ENCODE measurements around the gene THAP7.

THAP7 gene

DNA sequence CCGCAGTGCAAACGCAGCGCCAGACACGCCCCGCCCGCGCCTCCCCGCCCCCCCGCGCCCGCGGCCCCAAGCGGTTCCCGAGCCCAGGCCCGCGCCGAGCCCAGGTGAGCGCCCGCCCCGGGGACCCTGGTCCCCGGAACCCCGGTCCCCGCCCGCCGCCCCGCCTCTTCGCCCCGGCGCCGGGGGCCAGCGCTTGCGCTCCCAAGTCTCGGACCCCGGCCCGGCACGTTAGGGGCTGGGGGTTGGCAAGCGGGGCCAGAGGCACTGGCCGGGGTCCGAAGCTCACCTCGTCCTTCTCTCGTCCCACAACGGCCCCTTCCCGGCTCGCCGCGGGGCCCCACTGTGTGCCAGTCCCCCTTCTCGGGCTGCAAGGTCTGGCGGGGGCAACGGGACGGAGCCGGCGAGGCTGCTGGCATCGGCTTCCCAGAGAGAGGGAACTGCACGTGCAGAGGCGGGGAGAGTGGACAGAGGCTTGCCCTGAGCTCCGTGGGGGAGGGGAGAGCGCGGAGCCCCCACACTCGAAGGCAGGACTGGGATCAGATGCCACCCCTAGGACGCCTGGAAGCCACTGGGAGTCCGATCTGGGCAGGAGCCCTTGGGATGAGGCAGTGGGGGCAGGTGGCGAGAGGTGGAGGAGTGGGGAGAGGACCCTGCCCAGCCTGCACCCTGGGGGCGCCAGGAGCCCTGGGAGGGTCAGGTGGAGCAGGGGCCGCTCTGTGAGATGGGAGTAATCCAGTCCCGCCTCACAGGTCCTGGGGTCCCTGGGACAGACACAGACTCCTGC, 36.6 kb downstream of the THAP7 start:
- Histone ChIP-seq H3K9ac (ENCODE audit: low read depth, low read length) (peak overlapping the region; percentile 17; the same call in 1 of the 2 replicates), H3K36me3 (ENCODE audit: insufficient read depth, low read length) (no peaks in the 10 kb centered on the region), H3K4me1 (ENCODE audit: insufficient read depth, low read length) (peaks cover 4% of the 10 kb centered on the region; the same call in 1 of the 2 replicates), H3K9me3 (ENCODE audit: control insufficient read depth, insufficient read depth, low read length) (no peaks in the 10 kb centered on the region)

DNA sequence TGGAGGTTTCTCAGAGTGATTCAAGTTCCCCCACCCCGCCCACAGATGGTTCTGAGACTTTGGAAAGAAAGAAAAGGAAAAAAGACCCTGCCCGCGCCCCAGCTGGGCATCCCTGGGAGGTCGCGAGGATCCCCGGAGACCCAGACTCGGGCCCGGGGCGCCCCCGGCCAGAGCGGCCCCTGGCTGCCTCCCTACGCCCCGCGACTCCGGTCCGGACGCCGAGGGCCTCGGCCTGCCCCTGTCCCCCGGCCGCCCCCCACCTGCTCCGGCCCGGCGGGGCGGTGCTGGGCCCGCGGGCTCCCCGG, 37.2 kb downstream of the THAP7 start:
- H3K36me3 ChIP-seq (ENCODE audit: insufficient read depth, low read length) = no peaks in the 10 kb centered on the region
- peak overlapping the region; percentile 42; the same call in 1 of the 2 replicates for H3K9ac ChIP-seq (ENCODE audit: low read depth, low read length)
- no peaks in the 10 kb centered on the region for H3K9me3 ChIP-seq (ENCODE audit: control insufficient read depth, insufficient read depth, low read length)
- peaks cover 4% of the 10 kb centered on the region; the same call in 1 of the 2 replicates for H3K4me1 ChIP-seq (ENCODE audit: insufficient read depth, low read length)

DNA sequence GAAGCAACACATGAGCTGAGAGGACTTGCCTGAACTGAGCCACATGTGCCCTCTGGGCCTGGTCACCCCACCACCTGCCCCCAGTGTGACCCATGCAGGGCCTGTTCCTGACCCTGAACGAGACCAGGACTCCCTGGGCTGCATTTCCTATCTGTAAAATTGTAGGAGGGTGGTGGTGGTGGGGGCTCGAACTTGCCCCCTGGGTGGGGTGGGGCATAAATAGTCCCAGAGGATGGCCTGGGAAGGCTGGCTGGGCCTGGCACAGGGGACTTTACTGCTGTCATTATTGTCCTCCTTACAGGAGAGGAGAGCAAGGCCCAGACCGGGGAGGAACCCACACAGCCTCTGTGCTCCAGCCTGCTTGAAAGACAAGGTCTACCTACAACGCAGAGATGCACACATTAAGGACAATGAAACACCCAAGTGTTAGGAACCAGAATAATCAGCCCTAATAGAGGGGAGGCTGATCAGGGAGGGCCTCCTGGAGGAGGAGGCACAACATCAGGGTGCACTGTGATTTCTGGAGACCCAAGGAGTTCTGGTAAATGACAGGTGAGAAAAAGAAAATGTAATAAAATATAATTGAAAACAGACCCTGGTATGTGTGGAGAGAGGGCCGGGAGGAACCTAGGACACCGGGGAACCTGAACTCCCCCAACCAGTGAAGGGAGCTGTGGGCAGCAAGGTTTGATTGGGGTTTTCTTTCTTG, 37.7 kb downstream of the THAP7 start:
- Histone ChIP-seq H3K36me3 (ENCODE audit: insufficient read depth, low read length) (no peaks in the 10 kb centered on the region), H3K4me1 (ENCODE audit: insufficient read depth, low read length) (peaks cover 4% of the 10 kb centered on the region; the same call in 1 of the 2 replicates), H3K9me3 (ENCODE audit: control insufficient read depth, insufficient read depth, low read length) (no peaks in the 10 kb centered on the region), H3K9ac (ENCODE audit: low read depth, low read length) (peak overlapping the region; percentile 42; the same call in 1 of the 2 replicates)

DNA sequence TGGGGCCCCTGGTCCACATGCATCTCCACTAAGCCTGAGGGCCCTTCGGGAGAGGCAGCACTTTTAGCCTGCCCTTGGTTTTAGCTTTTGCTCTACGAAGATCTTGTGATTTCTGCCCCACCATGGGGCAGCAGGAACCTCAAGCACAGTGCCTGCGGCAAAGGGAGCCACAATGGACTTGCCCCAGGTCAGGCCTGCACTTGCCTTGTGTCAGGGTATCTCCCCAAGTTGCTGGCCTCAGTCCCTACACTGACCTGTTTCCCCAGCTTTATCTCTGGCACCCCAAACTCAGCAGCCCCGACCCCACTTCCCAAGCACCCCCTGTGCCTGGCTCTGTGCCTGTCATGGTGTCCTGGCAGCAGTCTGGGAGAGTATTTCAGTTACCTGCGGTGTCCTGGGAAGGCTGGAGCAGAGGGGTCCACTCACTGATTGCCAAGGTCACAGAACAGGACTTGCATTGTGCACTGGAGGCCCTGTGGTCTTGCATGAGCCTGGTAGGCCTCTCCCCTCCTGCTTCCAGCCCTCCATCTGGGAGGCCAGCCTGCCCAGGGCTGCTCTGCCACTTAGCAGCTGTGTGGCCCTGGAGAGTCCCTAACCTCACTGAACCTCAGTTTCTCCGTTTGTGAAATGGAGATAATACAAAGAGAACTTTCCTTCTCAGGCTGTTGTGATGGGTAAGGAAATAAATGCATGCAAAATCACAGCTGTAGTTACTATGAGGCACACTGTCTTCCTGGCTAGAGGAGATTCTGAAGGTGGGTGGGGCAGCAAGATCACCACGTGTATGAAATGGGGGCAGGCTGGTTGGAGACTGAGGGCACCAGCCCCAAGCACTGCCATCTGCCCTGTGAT, 38.5 kb downstream of the THAP7 start:
- Histone ChIP-seq H3K36me3 (ENCODE audit: insufficient read depth, low read length) (no peaks in the 10 kb centered on the region), H3K9ac (ENCODE audit: low read depth, low read length) (no peak overlapping the region), H3K9me3 (ENCODE audit: control insufficient read depth, insufficient read depth, low read length) (no peaks in the 10 kb centered on the region), H3K4me1 (ENCODE audit: insufficient read depth, low read length) (peaks cover 5% of the 10 kb centered on the region)

DNA sequence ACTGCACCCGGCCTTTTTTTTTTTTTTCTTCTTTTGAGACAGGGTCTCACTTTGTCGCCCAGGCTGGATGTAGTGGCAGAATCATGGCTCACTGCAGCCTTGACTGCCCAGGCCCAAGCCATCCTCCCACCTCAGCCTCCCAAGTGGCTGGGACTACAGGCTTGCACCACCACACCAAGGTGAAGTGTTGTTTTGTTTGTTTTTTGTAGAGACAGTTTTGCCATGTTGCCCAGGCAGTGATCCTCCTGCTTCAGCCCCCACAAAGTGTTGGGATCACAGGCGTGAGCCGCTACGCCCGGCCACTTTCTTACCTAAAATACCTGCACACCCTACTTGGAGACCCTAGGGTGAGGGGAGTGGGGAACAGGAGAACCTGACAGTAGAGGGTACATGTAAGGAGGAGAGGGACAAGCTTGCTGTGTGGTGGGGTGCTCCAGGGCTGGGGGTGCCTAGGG, 39.4 kb downstream of the THAP7 start:
- Histone ChIP-seq H3K9ac (ENCODE audit: low read depth, low read length) (no peak overlapping the region), H3K9me3 (ENCODE audit: control insufficient read depth, insufficient read depth, low read length) (no peaks in the 10 kb centered on the region), H3K36me3 (ENCODE audit: insufficient read depth, low read length) (no peaks in the 10 kb centered on the region), H3K4me1 (ENCODE audit: insufficient read depth, low read length) (peaks cover 9% of the 10 kb centered on the region)

DNA sequence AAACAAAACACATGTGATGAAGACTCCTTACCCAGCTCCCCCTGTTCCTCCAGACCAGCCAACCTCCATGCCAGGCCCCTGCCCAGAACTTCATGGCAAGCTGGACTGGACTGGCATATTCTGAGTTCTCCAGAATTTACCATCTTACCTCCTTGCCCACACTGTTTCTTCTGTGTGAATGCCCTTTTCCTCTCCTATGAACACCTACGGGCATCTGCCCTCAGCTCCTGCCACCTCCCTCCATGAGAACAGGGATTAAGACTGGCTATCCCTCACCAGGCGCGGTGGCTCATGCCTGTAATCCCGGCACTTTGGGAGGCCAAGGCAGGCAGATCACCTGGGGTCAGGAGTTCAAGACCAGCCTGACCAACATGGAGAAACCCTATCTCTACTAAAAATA, 41.3 kb downstream of the THAP7 start:
- H3K9ac ChIP-seq (ENCODE audit: low read depth, low read length) = no peak overlapping the region
- H3K4me1 ChIP-seq (ENCODE audit: insufficient read depth, low read length) = peaks cover 9% of the 10 kb centered on the region
- no peaks in the 10 kb centered on the region for H3K36me3 ChIP-seq (ENCODE audit: insufficient read depth, low read length)
- no peaks in the 10 kb centered on the region for H3K9me3 ChIP-seq (ENCODE audit: control insufficient read depth, insufficient read depth, low read length)

DNA sequence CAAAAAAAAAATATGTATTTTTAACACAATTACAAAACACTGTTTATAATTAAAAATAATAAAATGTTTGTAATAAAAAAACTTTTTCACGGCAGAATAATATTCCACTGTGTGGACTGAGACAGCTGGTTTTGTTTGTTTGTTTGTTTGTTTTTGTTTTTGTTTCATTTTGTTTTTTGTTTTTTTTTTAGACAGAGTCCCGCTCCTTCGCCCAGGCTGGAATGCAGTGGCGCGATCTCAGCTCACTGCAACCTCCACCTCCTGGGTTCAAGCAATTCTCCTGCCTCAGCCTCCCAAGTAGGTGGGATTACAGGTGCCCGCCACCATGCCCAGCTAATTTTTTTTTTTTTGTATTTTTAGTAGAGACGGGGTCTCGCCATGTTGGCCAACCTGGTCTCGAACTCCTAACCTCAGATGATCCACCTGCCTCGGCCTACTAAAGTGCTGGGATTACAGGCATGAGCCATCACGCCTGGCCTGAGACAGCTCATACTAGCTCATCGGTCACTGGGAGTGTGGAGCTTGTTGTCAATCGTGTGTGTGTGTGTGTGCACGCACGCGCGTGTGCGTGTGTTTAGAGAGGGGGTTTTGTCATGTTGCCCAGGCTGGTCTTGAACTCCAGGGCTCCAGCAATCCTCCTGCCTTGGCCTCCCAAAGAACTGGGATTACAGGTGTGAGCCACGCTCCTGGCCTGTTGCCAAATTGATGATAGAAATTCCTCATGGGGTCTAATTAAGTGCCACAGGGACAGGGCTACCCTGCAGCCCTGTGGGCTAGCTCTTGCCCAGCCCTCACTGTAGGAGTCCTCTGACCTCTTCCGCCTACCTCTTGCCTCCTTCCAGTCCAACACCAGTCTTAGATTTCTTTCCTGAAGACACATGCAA, 42.1 kb downstream of the THAP7 start:
- Histone ChIP-seq H3K36me3 (ENCODE audit: insufficient read depth, low read length) (no peaks in the 10 kb centered on the region), H3K9me3 (ENCODE audit: control insufficient read depth, insufficient read depth, low read length) (no peaks in the 10 kb centered on the region), H3K4me1 (ENCODE audit: insufficient read depth, low read length) (peaks cover 9% of the 10 kb centered on the region)

DNA sequence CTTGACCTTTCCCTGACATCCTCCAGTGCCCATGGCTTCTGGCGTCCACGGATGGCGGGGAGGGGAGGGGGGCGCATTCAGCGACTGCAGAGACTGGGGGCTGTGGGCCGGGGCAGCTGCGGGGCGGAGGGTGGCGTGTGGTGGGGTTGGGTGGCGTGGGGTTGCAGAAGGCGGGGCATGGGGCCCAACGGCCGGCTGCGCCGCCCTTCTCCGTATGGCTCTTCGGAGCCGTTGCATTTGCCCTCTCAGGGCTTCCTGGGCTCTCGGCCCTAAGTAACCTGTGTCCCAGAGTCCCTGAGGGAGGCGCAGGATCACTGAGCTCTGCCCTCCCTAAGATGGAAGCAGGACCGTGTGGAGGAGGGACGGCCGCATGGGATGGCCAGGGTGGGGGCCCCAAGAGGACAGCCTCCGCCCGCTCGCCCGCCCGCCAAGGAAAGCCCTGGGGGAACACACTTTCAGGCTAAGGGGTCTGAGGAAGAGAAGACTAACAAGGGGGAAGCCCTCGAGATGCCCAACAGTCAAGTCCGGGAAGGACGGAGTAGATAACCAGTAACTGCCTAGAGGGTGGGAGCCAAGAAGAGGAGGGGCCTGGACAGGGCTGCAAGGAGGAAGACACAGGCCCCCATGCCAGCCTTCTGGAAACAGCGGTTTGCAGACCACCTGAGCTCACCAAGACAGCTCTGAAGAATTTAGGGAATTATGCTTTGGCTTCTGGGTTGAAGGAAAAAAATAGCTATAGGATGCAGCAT, 44.1 kb downstream of the THAP7 start:
- H3K4me1 ChIP-seq (ENCODE audit: insufficient read depth, low read length) = peaks cover 9% of the 10 kb centered on the region
- no peaks in the 10 kb centered on the region for H3K9me3 ChIP-seq (ENCODE audit: control insufficient read depth, insufficient read depth, low read length)
- H3K9ac ChIP-seq (ENCODE audit: low read depth, low read length) = peak overlapping the region; percentile 60
- peaks cover 3% of the 10 kb centered on the region; the same call in 1 of the 2 replicates for H3K36me3 ChIP-seq (ENCODE audit: insufficient read depth, low read length)

More for the DNA sequence above, 42.1 kb downstream of the THAP7 start:
- no peak overlapping the region for H3K9ac ChIP-seq (ENCODE audit: low read depth, low read length)

DNA sequence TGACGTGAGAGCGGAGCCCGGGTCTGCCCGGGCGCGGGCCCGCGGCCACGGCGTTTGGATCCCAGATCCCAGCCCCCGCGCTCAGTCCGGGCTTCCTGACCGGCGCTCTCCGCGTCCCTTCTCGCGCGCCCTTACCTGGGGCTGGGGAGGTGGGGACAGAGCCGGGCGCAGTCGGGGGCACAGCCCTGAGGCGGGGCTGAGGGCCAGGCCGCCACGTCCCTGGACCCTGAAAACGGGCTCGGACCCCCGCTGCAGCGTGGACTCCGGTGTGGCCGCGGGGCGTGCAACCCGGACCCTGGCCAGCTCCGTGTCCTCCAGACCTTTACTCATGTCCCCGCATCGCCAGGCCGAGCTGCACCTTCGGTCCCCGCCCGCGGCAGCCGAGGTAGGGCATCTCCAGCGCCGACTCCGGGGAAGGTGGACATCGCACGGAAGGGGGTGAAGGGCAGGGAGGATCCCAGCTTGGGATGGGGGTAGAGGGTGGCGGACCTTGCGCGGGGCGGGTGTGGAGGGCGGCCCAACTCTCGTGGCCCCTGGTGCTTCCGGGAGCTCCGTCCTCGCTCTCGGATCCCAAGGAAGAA, 44.7 kb downstream of the THAP7 start:
- peak overlapping the region; percentile 60 for H3K9ac ChIP-seq (ENCODE audit: low read depth, low read length)
- H3K36me3 ChIP-seq (ENCODE audit: insufficient read depth, low read length) = peaks cover 3% of the 10 kb centered on the region; the same call in 1 of the 2 replicates
- H3K9me3 ChIP-seq (ENCODE audit: control insufficient read depth, insufficient read depth, low read length) = no peaks in the 10 kb centered on the region
- H3K4me1 ChIP-seq (ENCODE audit: insufficient read depth, low read length) = peaks cover 9% of the 10 kb centered on the region

DNA sequence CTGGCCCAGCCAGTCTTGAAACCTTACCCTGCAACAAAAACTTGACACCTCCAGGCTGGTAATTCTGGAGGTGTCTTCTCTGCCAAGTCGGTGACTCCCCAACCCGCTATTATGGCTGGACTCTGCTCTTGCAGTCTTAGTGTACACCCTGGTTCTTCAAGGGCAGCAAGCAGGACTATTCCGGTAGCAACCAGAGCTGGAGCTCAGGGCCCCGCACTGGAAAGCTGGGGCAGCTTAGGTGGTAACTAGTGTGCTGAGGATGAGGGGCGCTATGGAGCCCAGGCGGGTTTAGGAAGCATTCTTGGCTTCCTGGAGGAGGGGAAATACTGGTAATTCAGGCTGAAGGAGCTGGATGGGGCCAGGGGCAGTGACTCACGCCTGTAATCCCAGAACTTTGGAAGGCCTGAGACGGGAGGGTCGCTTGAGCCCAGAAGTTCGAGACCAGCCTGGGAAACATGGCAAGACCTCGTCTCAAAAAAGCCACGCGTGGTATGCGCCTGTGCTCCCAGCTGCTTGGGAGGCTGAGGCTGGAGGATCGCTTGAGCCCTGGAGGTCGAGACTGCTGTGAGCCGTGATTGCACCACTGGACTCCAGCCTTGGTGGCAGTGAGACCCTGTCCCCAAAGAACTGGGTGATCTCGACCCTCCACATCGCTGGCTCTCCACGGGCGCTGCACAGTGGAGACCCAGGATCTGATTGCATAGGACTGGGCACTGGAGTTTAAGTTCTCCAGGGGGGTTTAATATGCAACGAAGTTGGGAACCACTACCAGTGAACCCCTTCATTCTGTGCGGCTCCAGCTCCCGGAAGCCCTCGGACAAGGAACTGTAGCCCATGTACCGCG, 45.4 kb downstream of the THAP7 start:
- Histone ChIP-seq H3K4me1 (ENCODE audit: insufficient read depth, low read length) (peaks cover 6% of the 10 kb centered on the region), H3K9ac (ENCODE audit: low read depth, low read length) (peak overlapping the region; percentile 60), H3K36me3 (ENCODE audit: insufficient read depth, low read length) (peaks cover 5% of the 10 kb centered on the region), H3K9me3 (ENCODE audit: control insufficient read depth, insufficient read depth, low read length) (no peaks in the 10 kb centered on the region)

DNA sequence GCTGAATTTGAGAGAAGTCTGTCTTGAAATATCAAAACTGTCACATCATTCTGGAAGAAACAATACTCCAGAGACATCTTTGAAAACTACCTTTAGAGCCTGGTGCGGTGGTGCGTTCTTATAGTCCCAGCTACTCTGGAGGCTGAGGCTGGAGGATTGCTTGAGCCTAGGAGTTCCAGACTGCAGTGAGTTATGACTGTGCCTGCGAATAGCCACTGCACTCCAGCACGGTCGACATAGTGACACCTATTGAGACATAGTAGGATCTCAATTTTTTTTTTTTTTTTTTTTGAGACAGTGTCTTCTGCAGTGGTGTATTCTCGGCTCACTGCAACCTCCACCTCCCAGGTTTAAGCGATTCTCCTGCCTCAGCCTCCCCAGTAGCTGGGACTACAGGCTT, 46.4 kb downstream of the THAP7 start:
- Histone ChIP-seq H3K9ac (ENCODE audit: low read depth, low read length) (no peak overlapping the region), H3K36me3 (ENCODE audit: insufficient read depth, low read length) (peaks cover 14% of the 10 kb centered on the region), H3K9me3 (ENCODE audit: control insufficient read depth, insufficient read depth, low read length) (no peaks in the 10 kb centered on the region), H3K4me1 (ENCODE audit: insufficient read depth, low read length) (peaks cover 6% of the 10 kb centered on the region)

Data from ES-I3 (cell line).